ENCODE data around the gene LRRC3C.

DNA sequence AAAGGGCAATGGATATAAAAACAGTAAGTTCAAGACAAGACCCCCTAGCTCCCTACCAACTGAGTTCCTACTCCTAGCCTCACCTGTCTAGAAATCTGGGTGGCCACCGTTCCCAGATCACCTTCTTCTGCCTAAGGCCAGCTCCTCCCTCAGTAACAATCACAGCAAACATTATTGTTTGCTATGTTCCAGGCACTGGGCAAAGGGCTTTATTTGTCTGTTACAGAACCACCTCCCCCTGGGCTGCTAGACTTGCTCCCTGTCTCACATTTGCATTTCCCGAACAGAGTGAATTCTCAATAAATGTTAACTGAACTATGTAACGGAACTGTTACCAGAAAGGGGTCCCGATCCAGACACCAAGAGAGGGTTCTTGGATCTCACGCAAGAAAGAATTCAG lies 6.8 kb downstream of the LRRC3C start:
- TF ChIP-seq, protein P1, sequence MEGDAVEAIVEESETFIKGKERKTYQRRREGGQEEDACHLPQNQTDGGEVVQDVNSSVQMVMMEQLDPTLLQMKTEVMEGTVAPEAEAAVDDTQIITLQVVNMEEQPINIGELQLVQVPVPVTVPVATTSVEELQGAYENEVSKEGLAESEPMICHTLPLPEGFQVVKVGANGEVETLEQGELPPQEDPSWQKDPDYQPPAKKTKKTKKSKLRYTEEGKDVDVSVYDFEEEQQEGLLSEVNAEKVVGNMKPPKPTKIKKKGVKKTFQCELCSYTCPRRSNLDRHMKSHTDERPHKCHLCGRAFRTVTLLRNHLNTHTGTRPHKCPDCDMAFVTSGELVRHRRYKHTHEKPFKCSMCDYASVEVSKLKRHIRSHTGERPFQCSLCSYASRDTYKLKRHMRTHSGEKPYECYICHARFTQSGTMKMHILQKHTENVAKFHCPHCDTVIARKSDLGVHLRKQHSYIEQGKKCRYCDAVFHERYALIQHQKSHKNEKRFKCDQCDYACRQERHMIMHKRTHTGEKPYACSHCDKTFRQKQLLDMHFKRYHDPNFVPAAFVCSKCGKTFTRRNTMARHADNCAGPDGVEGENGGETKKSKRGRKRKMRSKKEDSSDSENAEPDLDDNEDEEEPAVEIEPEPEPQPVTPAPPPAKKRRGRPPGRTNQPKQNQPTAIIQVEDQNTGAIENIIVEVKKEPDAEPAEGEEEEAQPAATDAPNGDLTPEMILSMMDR (IDR thresholded peaks at IDR 0.05; ENCODE audit: insufficient read depth, low read length, poor library complexity, severe bottlenecking), result no peak
- TF ChIP-seq EZH2phosphoT487 (conservative IDR thresholded peaks at IDR 0.05; ENCODE audit: low read length), result no peak

Measured in SU-DHL-6 (cell line).